Measurements from ENCODE around the gene DNM3.
"Not testable (repeated sequence)": the region's sequence is repeated elsewhere in the genome, so short reads cannot be mapped to it uniquely, and the experiment has no call there.

The DNM3 gene

GRCh38 chr1:172425339-172425738 is 584.0 kb downstream of the DNM3 start:
- DNase-seq (ENCODE audit: low read depth): no peak

- no peak for DNase-seq (ENCODE audit: low read depth)
Observed at GRCh38 chr1:172427191-172427590, 585.9 kb downstream of the DNM3 start.

- DNase-seq (ENCODE audit: low read depth): peak; percentile 70
Observed at GRCh38 chr1:172429331-172430127, 588.2 kb downstream of the DNM3 start.

- no peak for DNase-seq (ENCODE audit: low read depth)
Observed at GRCh38 chr1:172430128-172430454, 588.8 kb downstream of the DNM3 start.

GRCh38 chr1:172431204-172431603 is 589.9 kb downstream of the DNM3 start:
- DNase-seq (ENCODE audit: low read depth): no peak

GRCh38 chr1:172431721-172432192 is 590.5 kb downstream of the DNM3 start:
- DNase-seq (ENCODE audit: low read depth): no peak

GRCh38 chr1:172437183-172437582 is 595.9 kb downstream of the DNM3 start:
- DNase-seq (ENCODE audit: low read depth): not testable (repeated sequence)

GRCh38 chr1:172442404-172442803 is 601.1 kb downstream of the DNM3 start:
- DNase-seq (ENCODE audit: low read depth): no peak

- no peak for DNase-seq (ENCODE audit: low read depth)
Observed at GRCh38 chr1:172442843-172443565, 601.7 kb downstream of the DNM3 start.

- DNase-seq (ENCODE audit: low read depth): peak; percentile 75
Observed at GRCh38 chr1:172443666-172444453, 602.6 kb downstream of the DNM3 start, which contains the start of gene PIGC. TSS of gene PIGC (minus strand) at chr1:172444069. CDS start at chr1:172442622, 1,447 bp downstream.

GRCh38 chr1:172446547-172446946 is 605.2 kb downstream of the DNM3 start:
- DNase-seq (ENCODE audit: low read depth): no peak

- no peak for DNase-seq (ENCODE audit: low read depth)
Observed at GRCh38 chr1:172447641-172448040, 606.3 kb downstream of the DNM3 start.

- DNase-seq (ENCODE audit: low read depth): no peak
Observed at GRCh38 chr1:172448995-172449584, 607.8 kb downstream of the DNM3 start.

GRCh38 chr1:172449585-172450523 is 608.6 kb downstream of the DNM3 start:
- peak; percentile 69 for DNase-seq (ENCODE audit: low read depth)

GRCh38 chr1:172450524-172450885 is 609.2 kb downstream of the DNM3 start:
- DNase-seq (ENCODE audit: low read depth): no peak

GRCh38 chr1:172451002-172451443 is 609.7 kb downstream of the DNM3 start:
- DNase-seq (ENCODE audit: low read depth): peak; percentile 75

GRCh38 chr1:172452536-172453152 is 611.3 kb downstream of the DNM3 start:
- no peak for DNase-seq (ENCODE audit: low read depth)

- no peak for DNase-seq (ENCODE audit: low read depth)
Observed at GRCh38 chr1:172453153-172453545, 611.9 kb downstream of the DNM3 start.

GRCh38 chr1:172453607-172454006 is 612.3 kb downstream of the DNM3 start:
- DNase-seq (ENCODE audit: low read depth): no peak

GRCh38 chr1:172455451-172455850 is 614.2 kb downstream of the DNM3 start:
- DNase-seq (ENCODE audit: low read depth): no peak
